GM11168 (cell line): Measurements from ENCODE around the gene CLCA1.

Source experiments
- in situ Hi-C: fragments of 300-500 bp; cut with MboI; formaldehyde crosslinking; loops from one replicate; pipeline ENCODE4 v1.12.0; 2022; ENCODE audit warnings: low sequenced_read_pairs; ENCODE audit not compliant: unreplicated experiment

CLCA1 gene

GRCh38 chr1:86542631-86543030 lies 73.9 kb downstream of the CLCA1 start:
- in situ Hi-C loops, result no loop called here

DNA sequence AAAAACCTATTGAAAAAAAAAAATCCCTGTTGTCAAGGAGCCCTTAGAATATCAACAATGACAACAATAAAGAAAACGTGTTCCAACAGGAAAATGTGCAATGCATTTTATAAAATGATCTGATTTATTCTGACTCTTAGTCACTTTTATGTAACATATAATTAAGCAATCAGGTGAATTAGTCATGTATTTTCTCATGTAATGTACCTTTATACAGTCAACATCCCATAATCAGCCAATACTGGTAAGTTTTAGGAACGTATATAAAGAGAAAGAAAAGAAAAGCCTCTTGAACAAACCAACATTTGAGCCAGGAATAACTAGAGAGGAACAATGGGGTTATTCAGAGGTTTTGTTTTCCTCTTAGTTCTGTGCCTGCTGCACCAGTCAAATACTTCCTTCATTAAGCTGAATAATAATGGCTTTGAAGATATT lies 78.1 kb downstream of the CLCA1 start, which contains the start of gene CLCA4:
Gene CLCA4, plus strand, starts transcription at position 292 of the 435 bp plus-strand sequence. Its CDS starts 42 bp downstream, at position 334.
- in situ Hi-C loops, result no loop called here

- in situ Hi-C loops, result no loop called here
These were observed 80.1 kb downstream of the CLCA1 start for GRCh38 chr1:86548839-86549238.
